Peyer's patch (tissue), 4 donors: ENCODE results near the gene SCLY. TPM values are rescaled to one million over a fixed set of nuclear protein-coding genes. Genes with fewer than 3 reads are reported as not detected.

ENCODE experiments used
- DNase-seq, 3 donors: peaks; one replicate each; pipeline ENCODE4 v3.0.0-alpha.2; 2017 to 2019
- H3K27ac ChIP-seq, 4 donors: fragments of 200-600 bp; sonication (generic); one replicate each; pipeline ENCODE4 v1.5.1; 2016 to 2019
- H3K27me3 ChIP-seq, 2 donors: fragments of 200-600 bp; sonication (generic); one replicate each; pipeline ENCODE4 v1.5.1; 2019
- H3K36me3 ChIP-seq, 3 donors: fragments of 200-600 bp; sonication (generic); one replicate each; pipeline ENCODE4 v1.5.1; 2016 to 2019
- H3K4me1 ChIP-seq, 4 donors: fragments of 200-600 bp; sonication (generic); one replicate each; pipeline ENCODE4 v1.5.1; 2016 to 2019
- H3K4me3 ChIP-seq, 4 donors: fragments of 200-600 bp; sonication (generic); 1 replicate in 3 of 4; 2 replicates in 1 of 4; pipeline ENCODE4 v1.5.1; 2016 to 2019; ENCODE audit warnings: mild to moderate bottlenecking in 1 of 4
- H3K9me3 ChIP-seq, 4 donors: fragments of 200-600 bp; sonication (generic); one replicate each; pipeline ENCODE4 v1.5.1; 2016 to 2019; ENCODE audit warnings: mild to moderate bottlenecking in 1 of 4
- POLR2A ChIP-seq, 2 donors: fragments of 450-650 bp; IDR thresholded peaks; one replicate each; pipeline ENCODE4 v1.5.1; 2017; ENCODE audit warnings: antibody characterized with exemption in 2 of 2, mild to moderate bottlenecking in 2 of 2, moderate library complexity in 2 of 2
- total RNA-seq, 4 donors: library from RNA; depleted of rRNA; stranded (reverse); fragments of >200 nt; gene quantifications; one replicate each; pipeline ENCODE4 v1.1.0, GENCODE V29; 2016
- TF ChIP-seq, protein P1 (sequence below), 6 experiments: fragments of 450-650 bp in 4 of 6; fragments of 200-600 bp in 2 of 6; sonication (generic) in 1 of 6; IDR thresholded peaks; one replicate each; pipeline ENCODE4 v1.5.1; 2017 to 2019; ENCODE audit warnings: antibody characterized with exemption in 6 of 6, mild to moderate bottlenecking in 3 of 6, moderate library complexity in 1 of 6

SCLY gene, protein sequence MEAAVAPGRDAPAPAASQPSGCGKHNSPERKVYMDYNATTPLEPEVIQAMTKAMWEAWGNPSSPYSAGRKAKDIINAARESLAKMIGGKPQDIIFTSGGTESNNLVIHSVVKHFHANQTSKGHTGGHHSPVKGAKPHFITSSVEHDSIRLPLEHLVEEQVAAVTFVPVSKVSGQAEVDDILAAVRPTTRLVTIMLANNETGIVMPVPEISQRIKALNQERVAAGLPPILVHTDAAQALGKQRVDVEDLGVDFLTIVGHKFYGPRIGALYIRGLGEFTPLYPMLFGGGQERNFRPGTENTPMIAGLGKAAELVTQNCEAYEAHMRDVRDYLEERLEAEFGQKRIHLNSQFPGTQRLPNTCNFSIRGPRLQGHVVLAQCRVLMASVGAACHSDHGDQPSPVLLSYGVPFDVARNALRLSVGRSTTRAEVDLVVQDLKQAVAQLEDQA
- total RNA-seq = 10 to 100 TPM; 13.2 to 45.2 (median 24.2) TPM

DNA sequence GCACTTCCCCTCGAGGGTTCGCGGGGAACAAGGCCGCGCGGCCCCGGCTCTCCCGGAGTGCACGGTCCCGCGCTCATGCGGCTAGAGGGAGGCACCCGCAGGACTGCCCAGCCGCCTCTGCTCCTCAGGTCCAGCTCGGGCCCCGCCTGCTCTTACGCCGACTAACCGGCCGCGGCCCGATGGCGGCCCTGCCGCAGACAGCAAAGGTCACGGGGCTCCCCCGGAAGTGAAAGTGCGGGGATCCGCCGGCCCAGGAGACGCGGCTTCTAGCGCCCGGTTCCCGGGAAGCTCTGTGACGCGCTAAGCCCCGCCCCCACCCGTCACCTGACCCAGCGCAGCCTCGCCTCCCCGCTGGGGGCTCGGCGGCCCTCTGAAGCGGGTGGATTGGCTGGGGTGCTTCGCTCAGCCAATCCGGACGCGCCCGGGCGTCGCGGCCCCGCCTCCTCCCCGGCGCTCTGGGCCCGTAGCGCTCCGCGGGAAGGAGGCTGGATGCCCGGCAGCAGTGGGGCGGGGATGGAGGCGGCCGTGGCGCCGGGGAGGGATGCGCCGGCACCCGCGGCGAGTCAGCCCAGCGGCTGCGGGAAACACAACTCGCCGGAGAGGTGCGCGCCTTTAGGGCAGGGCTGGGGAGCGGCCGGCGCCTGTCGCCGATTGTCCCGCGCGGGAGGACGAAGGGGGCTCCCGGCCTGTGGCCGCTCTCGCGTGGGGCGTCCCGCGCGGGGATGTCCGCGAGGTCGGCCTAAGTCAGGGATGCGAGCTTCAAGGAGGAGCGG, at the start of gene SCLY:
Gene SCLY, plus strand, starts transcription at position 460 of the 773 bp plus-strand sequence. Its CDS starts 54 bp downstream, at position 514.
- no peaks in the 10 kb centered on the region for H3K36me3 ChIP-seq
- TF ChIP-seq, protein P1, sequence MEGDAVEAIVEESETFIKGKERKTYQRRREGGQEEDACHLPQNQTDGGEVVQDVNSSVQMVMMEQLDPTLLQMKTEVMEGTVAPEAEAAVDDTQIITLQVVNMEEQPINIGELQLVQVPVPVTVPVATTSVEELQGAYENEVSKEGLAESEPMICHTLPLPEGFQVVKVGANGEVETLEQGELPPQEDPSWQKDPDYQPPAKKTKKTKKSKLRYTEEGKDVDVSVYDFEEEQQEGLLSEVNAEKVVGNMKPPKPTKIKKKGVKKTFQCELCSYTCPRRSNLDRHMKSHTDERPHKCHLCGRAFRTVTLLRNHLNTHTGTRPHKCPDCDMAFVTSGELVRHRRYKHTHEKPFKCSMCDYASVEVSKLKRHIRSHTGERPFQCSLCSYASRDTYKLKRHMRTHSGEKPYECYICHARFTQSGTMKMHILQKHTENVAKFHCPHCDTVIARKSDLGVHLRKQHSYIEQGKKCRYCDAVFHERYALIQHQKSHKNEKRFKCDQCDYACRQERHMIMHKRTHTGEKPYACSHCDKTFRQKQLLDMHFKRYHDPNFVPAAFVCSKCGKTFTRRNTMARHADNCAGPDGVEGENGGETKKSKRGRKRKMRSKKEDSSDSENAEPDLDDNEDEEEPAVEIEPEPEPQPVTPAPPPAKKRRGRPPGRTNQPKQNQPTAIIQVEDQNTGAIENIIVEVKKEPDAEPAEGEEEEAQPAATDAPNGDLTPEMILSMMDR (IDR thresholded peaks at IDR 0.05) = no peak
- peak; percentile 66 to 70 for TF ChIP-seq POLR2A (IDR thresholded peaks at IDR 0.05)
- peak; percentile 96 to 100 (median 99) for DNase-seq
- H3K9me3 ChIP-seq = no peaks in the 10 kb centered on the region
- H3K27ac ChIP-seq = peak within 1 kb of the TSS; percentile 84 to 91 (median 86)
- no peaks in the 10 kb centered on the region for H3K27me3 ChIP-seq
- H3K4me1 ChIP-seq = peaks cover 0 to 29% (median 9%) of the 10 kb centered on the region in 4 donors
- H3K4me3 ChIP-seq = peak within 1 kb of the TSS; percentile 67 to 90 (median 82)

DNA sequence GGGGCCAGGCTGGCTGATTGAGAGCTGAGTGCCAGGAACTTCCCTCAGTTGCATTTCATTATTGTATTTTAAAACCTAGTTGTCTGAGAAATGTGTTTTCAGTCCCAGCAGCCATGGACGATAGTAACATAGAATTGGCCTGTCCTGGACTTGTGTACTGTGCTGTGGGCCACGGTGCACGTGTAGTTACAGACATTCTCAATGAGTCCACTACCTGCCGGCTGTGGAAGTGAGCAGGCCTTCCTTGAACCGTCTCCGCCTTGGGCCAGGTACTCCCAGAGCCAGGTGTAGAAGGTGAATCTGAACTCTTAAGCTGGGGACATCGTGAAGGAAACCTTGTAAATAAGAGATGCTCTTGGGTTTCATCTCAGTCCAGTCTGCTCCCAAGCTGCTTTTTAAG, 47.0 kb upstream of the SCLY start:
- TF ChIP-seq, protein P1 (IDR thresholded peaks at IDR 0.05) = no peak
- no peak for TF ChIP-seq POLR2A (IDR thresholded peaks at IDR 0.05)
- no peak for DNase-seq
- Histone ChIP-seq H3K4me3 (no peak overlapping the region), H3K36me3 (peaks cover 0 to 8% (median 0%) of the 10 kb centered on the region in 3 donors), H3K9me3 (no peaks in the 10 kb centered on the region), H3K4me1 (no peaks in the 10 kb centered on the region), H3K27me3 (no peaks in the 10 kb centered on the region), H3K27ac (no peak overlapping the region)

DNA sequence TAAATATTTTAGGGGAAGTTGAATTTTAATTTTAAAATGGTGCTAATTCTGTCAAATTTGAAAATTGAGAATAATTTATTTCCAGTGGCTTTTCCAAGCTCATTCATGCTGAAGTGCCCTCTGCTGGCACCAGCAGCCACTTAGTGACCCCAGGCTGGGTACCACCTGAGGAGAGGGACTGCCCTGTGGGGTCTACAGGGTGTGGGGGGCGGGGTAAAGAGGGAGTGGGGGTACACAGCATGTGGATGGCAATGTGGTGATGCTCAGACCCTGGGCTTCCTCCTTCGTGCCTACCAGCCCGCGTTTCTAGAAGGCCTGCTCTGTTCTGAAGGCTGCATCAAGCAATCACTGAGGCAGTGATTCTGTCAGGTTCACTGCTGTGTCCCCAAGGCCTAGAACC, 45.1 kb upstream of the SCLY start:
- Histone ChIP-seq H3K27ac (no peak overlapping the region), H3K36me3 (peaks cover 0 to 9% (median 0%) of the 10 kb centered on the region in 3 donors), H3K27me3 (no peaks in the 10 kb centered on the region), H3K4me3 (no peak overlapping the region), H3K9me3 (no peaks in the 10 kb centered on the region), H3K4me1 (no peaks in the 10 kb centered on the region)
- TF ChIP-seq, protein P1 (IDR thresholded peaks at IDR 0.05) = peak in 2 of 6 experiments; percentile 4 to 7
- no peak for TF ChIP-seq POLR2A (IDR thresholded peaks at IDR 0.05)
- DNase-seq = no peak

DNA sequence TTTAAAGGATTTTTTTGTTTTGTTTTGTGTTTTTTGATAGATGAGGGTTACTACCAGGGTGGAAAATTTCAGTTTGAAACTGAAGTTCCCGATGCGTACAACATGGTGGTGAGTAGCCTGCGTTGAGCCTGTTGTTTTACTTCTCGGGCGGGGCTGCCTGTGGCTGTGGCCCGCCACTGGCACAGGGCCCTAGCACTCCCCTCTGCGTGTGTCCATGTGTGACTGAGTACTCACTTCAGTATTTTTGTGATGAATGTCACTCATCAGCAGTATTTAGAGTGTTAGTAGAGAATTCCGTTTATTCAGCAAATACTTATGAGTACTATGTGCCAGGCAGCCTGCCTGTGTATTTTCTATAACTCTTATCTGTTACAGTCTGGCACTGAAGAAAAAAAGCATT, 44.3 kb upstream of the SCLY start:
- TF ChIP-seq, protein P1 (IDR thresholded peaks at IDR 0.05) = no peak
- TF ChIP-seq POLR2A (IDR thresholded peaks at IDR 0.05) = no peak
- Histone ChIP-seq H3K4me3 (no peak overlapping the region), H3K9me3 (no peaks in the 10 kb centered on the region), H3K27ac (no peak overlapping the region), H3K27me3 (no peaks in the 10 kb centered on the region), H3K4me1 (no peaks in the 10 kb centered on the region), H3K36me3 (peaks cover 0 to 15% (median 0%) of the 10 kb centered on the region in 3 donors)
- DNase-seq = no peak

DNA sequence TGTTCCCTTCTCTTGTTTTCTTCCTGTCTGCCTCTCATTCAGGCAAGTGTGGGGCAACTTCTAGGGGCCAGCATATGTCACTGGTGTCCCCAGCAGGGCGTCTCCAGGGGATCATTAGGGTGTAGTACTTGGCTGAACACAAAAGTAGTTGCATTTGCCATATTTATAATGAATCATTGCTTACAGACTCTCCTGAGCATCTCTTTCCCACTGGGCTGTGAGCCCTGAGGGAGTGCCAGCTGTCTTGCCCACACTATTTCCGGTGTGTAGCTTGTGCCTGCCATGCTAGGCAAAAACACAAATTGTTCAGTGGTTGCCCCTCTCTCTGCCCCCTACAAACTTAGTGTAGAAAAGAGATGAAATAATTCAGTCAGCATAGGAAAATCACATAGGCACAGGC, 40.8 kb upstream of the SCLY start:
- Histone ChIP-seq H3K4me1 (no peaks in the 10 kb centered on the region), H3K27me3 (no peaks in the 10 kb centered on the region), H3K9me3 (no peaks in the 10 kb centered on the region), H3K27ac (no peak overlapping the region), H3K36me3 (peaks cover 0 to 15% (median 0%) of the 10 kb centered on the region in 3 donors), H3K4me3 (no peak overlapping the region)
- TF ChIP-seq POLR2A (IDR thresholded peaks at IDR 0.05) = no peak
- TF ChIP-seq, protein P1 (IDR thresholded peaks at IDR 0.05) = no peak
- no peak for DNase-seq
